NB4 (cell line): ENCODE data around the gene FLG2.
"Not testable (repeated sequence)": the region's sequence is repeated elsewhere in the genome, so short reads cannot be mapped to it uniquely, and the experiment has no call there.

Source experiments
- DNase-seq: peaks from one replicate; pipeline ENCODE4 v3.0.0; 2010; ENCODE audit warnings: low read depth
- H3K4me3 ChIP-seq: one replicate; pipeline ENCODE4 v1.5.1; 2011; ENCODE audit warnings: mild to moderate bottlenecking, low read depth, low read length, moderate library complexity
- MAX ChIP-seq: IDR thresholded peaks from 2 replicates; pipeline ENCODE4 v1.6.1; 2011; ENCODE audit warnings: low read depth, low read length
- MYC ChIP-seq: IDR thresholded peaks from 2 replicates; pipeline ENCODE4 v1.6.1; 2011; ENCODE audit warnings: low read depth, low read length
- POLR2A ChIP-seq: IDR thresholded peaks from 2 replicates; pipeline ENCODE4 v1.6.1; 2011; ENCODE audit warnings: mild to moderate bottlenecking; ENCODE audit not compliant: insufficient read length; ENCODE audit errors: extremely low read depth
- TF ChIP-seq, protein P1 (sequence below): IDR thresholded peaks from one replicate; pipeline ENCODE4 v1.5.1; 2012; ENCODE audit warnings: low read depth, low read length

The FLG2 gene

GRCh38 chr1:152309955-152310354 lies 49.9 kb downstream of the FLG2 start:
- no peak for DNase-seq
- no peak overlapping the region for H3K4me3 ChIP-seq
- TF ChIP-seq, protein P1, sequence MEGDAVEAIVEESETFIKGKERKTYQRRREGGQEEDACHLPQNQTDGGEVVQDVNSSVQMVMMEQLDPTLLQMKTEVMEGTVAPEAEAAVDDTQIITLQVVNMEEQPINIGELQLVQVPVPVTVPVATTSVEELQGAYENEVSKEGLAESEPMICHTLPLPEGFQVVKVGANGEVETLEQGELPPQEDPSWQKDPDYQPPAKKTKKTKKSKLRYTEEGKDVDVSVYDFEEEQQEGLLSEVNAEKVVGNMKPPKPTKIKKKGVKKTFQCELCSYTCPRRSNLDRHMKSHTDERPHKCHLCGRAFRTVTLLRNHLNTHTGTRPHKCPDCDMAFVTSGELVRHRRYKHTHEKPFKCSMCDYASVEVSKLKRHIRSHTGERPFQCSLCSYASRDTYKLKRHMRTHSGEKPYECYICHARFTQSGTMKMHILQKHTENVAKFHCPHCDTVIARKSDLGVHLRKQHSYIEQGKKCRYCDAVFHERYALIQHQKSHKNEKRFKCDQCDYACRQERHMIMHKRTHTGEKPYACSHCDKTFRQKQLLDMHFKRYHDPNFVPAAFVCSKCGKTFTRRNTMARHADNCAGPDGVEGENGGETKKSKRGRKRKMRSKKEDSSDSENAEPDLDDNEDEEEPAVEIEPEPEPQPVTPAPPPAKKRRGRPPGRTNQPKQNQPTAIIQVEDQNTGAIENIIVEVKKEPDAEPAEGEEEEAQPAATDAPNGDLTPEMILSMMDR: no peak
- TF ChIP-seq MYC: no peak
- TF ChIP-seq POLR2A: no peak
- TF ChIP-seq MAX: no peak

DNA sequence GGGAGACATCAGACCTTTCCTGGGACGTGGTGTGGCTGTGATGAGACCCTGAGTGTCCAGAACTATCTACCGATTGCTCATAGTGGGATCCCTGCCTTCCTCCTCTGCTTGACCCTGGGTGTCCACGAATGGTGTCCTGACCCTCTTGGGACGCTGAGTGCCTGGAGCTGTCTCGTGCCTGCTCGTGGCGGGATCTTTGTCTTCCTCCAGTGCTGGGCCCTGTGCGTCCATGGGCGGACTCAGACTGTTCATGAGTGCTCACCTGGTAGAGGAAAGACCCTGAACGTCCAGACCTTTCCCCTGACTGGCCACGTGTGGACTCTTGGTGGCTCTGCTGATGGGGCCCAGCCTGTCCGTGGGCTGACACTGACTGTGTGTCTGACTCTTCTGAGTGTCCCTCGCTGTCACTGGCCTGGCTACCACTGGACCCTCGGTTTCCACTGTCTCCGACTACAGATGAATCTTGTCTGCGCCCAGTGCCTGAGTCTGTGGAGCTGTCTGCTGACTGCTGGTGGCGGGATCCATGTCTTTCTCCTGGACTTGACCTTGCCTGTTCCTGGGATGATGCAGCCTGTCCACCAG lies 50.4 kb downstream of the FLG2 start:
- not testable (repeated sequence) for DNase-seq, H3K4me3 ChIP-seq

- H3K4me3 ChIP-seq, DNase-seq: not testable (repeated sequence)
Observed at GRCh38 chr1:152308758-152309157, 51.0 kb downstream of the FLG2 start.

DNA sequence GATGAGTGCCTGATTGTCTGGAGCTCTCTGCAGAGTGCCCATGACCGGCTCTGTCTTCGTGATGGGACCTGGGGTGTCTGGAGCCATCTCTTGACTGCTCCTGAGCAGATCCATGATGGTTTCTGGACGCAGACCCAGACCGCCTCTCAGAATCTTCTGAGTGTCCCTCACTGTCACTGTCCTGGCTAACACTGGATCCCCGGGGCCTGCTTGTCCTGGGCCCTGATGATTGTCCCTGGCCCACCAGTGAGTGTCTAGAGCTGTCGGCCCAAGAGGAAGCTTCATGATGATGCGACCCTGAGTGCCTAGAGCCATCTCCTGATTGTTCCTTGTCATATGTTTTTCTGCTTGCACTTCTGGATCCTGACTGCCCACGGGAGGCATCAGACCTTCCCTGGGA lies 51.8 kb downstream of the FLG2 start:
- not testable (repeated sequence) for H3K4me3 ChIP-seq, DNase-seq

- H3K4me3 ChIP-seq, DNase-seq: not testable (repeated sequence)
Observed at GRCh38 chr1:152306123-152306522, 53.7 kb downstream of the FLG2 start.

DNA sequence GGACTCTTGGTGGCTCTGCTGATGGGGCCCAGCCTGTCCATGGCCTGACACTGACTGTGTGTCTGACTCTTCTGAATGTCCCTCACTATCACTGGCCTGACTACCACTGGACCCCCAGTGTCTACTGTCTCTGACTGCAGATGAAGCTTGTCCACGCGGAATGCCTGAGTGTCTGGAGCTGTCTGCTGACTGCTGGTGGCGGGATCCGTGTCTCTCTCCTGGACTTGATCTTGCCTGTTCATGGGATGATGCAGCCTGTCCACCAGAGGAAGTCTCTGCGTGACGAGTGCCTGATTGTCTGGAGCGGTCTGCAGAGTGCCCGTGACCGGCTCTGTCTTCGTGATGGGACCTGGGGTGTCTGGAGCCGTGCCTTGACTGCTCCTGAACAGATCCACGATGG lies 55.0 kb downstream of the FLG2 start:
- not testable (repeated sequence) for H3K4me3 ChIP-seq, DNase-seq

- not testable (repeated sequence) for DNase-seq
Observed at GRCh38 chr1:152303139-152303872, 56.5 kb downstream of the FLG2 start.

More at GRCh38 chr1:152303139-152303872, 56.5 kb downstream of the FLG2 start:
- not testable (repeated sequence) for H3K4me3 ChIP-seq
